NCI-H1930 (cell line): Measurements from ENCODE around the gene PDGFRB.
"Not testable (repeated sequence)": the region's sequence is repeated elsewhere in the genome, so short reads cannot be mapped to it uniquely, and the experiment has no call there.

ENCODE experiments used
- DNase-seq, 2 experiments: peaks; one replicate each; lab custom pipeline; 2025; lab: John Stamatoyannopoulos, UW

Gene PDGFRB

DNA sequence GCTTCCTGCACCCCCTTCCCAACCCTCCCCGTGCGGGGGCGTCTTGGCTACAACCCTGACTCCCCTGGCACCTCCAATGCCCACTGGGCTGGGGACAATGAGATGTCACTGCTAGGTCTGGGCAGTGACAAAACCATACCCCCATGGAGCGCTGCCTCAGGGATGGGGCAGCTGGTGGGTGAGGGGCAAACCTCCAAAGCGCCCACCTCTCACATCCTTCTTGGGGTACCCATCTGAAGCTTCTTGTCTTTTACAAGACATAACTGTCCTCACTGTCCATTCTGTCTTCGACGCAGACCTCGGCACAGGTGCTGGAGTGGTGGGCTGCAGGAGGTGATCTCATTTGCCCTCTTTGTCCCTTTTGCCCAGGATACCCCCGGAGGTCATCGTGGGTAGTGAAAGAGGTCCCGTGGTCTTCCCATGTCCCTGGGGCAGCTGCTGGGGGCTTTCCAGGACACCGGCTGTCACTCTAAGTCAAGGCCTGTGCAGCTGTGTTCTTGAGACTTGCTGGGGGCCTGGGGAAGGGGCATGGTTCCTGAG is 41.5 kb downstream of the PDGFRB start:
- DNase-seq: no peak

GRCh38 chr5:150113047-150113744 is 42.4 kb downstream of the PDGFRB start:
- DNase-seq: no peak

DNA sequence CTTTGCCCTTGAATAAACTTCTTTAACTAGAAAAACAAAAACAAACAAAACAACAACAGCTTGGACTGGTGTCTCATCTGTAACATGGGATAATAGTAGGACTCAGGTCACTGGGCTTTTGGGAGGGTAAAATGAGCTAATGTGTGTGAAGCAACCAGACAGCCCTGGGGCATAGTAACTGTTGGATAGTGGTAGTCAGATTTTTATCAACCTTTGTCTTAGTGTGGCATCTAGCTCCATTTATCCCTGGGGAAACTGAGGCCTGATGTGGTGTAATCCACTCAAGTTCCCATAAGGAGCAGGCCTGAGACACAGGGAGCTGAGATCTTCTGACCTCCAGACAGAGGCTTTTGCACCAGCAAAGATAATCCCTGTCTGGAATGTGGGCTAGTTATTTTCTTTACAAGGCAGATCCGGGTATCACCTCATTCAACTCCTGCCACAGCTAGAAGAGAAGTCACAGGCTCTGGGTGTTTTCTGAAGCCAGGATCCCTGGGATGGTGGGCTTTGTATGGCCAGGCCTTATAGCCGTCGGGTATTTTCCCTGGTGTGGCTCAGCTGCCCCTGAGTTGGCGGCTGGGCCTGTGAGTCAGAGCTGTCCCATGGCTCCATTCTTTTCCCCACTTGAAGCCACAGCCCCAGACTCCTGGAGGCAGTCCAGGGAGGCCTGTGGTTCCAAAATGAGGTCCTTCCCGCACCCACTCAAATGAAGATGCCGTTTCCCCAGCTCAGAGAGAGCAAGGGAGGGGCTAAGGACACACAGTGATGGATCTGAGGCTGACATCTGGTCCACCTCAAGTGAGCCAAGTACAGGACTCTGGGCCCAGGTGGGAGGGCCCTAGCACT is 43.2 kb downstream of the PDGFRB start:
- no peak for DNase-seq

DNA sequence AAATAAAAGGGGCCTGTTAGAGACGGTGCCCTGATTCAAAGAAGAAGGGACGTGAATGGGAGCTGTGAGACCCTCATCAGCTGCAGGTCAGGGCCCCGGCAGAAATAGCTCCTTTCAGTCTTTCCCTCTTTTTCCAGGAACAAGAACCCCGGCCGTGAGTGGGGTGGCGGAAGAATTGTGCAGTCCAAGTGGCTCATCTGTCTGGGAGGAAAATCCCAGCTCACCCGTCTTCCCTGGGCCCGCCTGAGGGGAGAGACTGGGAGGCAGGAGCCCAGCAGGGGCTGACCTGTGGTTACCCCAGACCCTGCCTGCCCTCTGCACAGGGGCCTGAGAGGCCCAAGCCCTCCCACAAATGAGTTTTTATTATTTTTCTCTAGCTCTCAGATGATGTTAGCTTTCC is 44.5 kb downstream of the PDGFRB start:
- no peak for DNase-seq

DNA sequence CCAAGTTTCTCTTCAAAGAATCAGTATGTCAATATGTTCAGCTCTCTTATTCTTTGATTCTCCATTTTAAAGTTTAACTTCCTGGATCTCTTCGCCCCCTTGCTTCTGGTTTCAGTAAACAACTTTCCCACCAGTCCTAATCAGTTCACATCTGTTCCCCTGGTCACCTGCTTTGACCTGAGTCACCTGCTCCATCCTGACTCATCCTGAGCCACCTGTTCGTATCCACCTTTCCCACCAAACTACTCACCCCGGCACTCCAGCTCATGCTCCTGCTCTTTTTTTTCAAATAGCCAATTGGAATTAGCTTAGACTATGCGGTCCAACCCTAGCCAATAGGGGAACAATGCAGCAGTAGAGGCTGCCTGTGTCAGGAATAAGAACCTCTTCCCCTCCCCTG is 45.7 kb downstream of the PDGFRB start:
- no peak for DNase-seq

- DNase-seq: no peak
These were observed 46.7 kb downstream of the PDGFRB start for GRCh38 chr5:150108711-150109514.

DNA sequence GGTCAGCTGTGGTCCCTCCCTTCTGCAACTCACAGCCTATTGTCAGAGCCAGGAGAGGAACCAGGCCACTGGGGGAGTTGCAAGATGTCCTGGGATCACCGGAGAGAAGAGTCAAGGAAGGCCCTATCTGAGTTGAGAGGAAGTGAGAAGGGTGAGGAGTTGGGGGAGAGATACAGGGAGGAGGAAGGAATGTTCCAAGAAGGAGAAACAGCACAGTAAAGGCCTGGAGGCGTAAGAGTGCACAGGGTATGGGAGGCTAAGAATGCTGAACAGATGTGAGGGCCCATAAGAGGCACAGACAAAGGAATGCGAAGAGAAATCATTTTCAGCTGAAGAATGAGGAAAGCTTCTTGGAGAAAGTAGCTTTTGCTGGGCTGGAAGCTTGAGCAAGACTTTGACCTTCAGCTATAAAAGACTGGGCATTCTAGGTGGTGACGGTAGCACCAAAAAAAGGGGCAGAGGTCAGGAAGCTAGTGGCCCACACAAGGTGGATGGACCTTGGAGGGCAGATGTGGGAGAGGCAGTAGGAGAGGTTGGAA is 47.7 kb downstream of the PDGFRB start:
- no peak for DNase-seq

- DNase-seq: no peak
These were observed 48.8 kb downstream of the PDGFRB start for GRCh38 chr5:150106674-150107426.

DNA sequence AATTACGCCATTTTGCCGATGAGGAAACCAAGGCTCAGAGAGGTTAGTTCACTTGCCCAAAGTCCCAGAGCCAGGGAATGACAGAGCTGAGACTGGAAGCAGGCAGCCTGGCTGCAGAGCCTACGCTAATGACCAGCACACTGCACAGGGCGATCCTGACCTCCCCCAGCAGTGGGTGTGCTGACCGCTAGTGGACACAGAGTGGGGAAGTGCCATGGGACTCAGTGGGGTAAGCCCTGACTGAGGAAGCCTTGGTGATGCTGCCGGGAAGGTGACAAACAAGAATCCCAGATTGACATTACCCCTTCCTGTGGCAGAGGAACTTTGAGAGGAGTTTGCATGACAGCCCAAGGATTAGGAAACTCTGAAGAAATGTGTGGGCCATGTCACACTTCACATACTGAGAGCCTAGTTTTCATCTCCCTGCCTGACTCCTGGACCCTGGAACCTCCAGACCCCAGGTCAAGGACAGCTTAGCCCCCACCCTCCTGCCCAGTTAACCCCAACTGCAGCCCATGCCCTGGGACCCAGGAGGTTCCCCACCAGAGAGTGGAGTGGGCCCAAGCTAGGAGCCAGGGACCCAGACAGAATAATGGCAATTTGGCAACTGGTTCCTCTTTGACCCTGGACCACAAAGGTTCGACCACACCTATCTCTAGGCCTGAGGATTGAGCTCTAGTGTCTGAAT is 49.6 kb downstream of the PDGFRB start:
- DNase-seq: no peak

- no peak for DNase-seq
These were observed 51.1 kb downstream of the PDGFRB start for GRCh38 chr5:150104550-150104870.

DNA sequence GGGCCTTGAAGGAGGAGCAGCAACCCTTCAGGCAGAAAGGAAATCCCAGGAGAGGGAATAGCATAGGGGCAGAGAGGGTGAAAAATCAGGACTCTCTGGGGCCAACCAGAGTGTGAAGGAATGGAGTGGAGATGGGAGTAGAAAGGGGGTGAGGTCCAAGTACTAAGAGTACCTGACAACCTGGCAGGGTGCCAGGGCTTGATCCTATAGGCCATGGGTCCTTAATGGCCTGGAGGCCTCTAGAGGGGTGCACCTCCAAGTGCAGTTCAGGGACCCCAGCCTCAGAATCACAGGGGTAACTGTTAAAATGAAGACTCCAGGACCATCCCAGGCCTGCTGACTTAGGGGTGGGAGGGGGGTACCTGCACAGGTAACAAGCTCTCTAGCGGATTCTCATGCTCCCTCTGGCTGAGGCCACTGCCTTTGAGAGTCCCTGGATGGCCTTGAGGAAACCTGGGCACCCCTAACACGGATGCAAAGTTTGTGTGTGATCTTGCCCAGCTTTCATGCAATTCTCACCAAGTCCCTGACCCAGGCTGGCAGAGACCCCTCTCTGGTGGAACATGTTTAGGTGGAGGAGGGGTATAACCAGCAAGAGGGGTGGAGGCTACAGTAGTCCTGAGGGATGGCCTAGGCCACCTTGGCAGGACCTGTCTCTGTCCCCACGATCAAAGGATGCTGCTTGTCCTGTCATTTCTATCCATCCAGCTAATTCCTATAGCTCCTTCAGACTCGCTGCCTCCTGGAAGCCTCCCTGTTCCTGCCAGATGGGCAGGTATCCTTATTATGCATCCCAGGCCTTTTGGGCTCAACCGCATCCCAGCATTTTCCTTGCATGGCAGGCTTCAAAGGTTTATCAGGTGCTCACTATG is 51.7 kb downstream of the PDGFRB start:
- no peak for DNase-seq

- no peak for DNase-seq
These were observed 54.6 kb downstream of the PDGFRB start for GRCh38 chr5:150101023-150101422.

DNA sequence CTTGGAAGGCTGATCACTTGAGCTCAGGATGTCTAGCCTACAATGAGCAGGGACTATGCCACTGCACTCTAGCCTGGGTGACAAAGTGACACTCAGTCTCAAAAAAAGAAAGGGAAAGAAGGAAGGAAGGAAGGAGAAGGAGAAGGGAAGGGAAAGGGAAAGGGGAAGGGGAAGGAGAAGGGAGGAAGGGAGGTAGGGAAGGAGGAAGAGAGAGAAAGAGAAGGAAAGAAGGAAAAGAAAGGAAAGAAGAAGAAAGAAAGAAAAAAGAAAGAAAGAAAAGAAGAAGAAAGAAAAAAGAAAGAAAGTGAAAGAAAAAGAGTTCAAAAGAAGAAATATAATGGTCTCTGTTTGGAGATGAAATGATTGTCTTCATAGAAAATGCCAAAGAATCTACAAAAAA is 58.5 kb downstream of the PDGFRB start:
- DNase-seq: no peak

DNA sequence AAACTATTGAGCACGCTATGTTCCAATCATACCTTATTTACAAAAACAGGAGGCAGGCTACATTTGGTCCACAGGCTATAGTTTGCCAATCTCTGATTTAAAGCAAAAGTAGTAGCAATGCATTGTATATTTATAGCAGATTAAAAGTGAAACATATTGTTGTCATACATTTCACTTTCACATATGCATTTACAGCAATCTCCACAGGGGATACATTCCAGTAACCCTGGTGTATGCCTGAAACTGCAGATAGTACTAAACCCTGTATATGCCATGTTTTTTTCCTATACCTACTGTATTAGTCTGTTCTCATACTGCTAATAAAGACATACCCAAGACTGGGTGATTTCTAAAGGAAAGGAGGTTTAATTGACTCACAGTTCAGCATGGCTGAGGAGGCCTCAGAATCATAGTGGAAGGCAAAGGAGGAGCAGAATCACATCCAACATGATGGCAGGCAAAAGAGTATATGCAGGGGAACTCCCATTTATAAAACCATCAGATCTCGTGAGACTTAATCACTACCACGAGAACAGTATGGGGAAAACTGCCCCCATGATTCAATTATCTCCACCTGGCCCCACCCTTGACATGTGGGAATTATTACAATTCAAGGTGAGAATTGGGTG is 63.4 kb downstream of the PDGFRB start:
- DNase-seq: no peak

GRCh38 chr5:150085950-150086715 is 69.5 kb downstream of the PDGFRB start, which contains the start of gene CSF1R:
Gene CSF1R, minus strand, starts transcription at chr5:150086554. Its CDS starts 127 bp downstream, at chr5:150086427.
- no peak for DNase-seq

DNA sequence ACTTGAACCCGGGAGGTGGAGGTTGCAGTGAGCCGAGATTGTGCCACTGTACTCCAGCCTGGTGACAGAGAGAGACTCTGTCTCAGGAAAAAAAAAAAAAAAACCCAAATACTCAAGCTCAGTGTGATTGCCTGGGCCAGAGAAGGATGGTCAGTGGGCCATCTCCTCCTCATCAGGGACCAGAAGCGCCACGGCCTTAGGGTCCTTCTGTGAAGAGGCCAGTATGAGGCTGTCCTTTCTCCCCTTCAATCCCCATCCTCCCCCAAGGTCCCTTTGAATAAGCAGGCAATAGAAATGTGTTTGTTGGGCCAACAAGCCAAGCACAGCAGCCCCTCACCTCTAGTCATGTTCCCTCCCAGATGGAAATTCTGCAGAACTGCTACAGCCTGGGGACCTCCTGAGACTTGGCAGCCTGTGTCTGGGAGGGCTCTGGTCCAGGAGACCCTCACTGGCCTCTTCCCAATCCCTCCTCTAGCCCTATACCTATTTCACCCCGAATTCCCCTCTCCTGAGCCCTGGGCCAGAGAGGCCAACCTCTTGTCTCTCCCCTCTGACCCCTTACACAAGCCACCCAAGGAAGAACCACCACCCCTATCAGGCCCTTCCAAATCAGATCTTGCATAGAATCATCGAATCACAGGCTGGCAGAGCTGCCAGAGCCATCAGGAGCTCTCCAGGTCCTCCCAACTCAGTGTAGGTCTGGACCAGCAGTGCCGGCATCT is 70.3 kb downstream of the PDGFRB start:
- DNase-seq: no peak

GRCh38 chr5:150084754-150085153 is 70.9 kb downstream of the PDGFRB start:
- DNase-seq: not testable (repeated sequence)

DNA sequence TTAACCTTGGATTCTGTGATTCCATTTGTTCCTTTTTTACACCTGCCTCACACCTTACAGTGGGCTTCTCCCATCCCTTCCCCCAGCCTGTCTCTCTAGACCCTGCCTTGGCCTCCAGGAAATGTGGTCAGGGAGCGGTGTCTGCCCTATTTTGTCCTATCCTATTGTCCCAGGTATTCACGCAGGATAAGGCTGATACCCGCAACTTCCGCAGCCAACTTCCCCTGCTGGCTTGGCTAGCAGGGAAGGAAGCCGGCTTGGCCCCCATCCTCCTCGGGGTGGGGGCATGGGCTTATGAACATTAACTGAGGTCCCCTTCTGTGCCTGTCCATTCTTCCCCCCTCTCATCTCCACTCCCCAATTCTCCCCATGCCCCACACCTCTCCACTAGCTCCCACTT is 72.8 kb downstream of the PDGFRB start:
- DNase-seq: no peak
